Parathyroid adenoma (tissue), 2 donors: ENCODE measurements around the gene PHTF2.

Source experiments
- H2AFZ ChIP-seq: fragments of 300-600 bp; sonication (generic); one replicate; pipeline ENCODE4 v1.7.0; 2017; ENCODE audit warnings: antibody characterized with exemption, mild to moderate bottlenecking
- H3K27ac ChIP-seq: fragments of 300-600 bp; sonication (generic); one replicate; pipeline ENCODE4 v1.7.0; 2017
- H3K27me3 ChIP-seq: fragments of 300-600 bp; sonication (generic); one replicate; pipeline ENCODE4 v1.7.0; 2017; ENCODE audit warnings: low read length; ENCODE audit not compliant: control insufficient read depth, insufficient read depth
- H3K36me3 ChIP-seq: fragments of 300-600 bp; sonication (generic); one replicate; pipeline ENCODE4 v1.7.0; 2017; ENCODE audit warnings: low read length; ENCODE audit not compliant: control insufficient read depth, insufficient read depth
- H3K4me1 ChIP-seq: fragments of 300-600 bp; sonication (generic); one replicate; pipeline ENCODE4 v1.7.0; 2017; ENCODE audit warnings: control low read depth
- H3K4me2 ChIP-seq: fragments of 300-600 bp; sonication (generic); one replicate; pipeline ENCODE4 v1.7.0; 2017; ENCODE audit warnings: low read length
- H3K4me3 ChIP-seq: fragments of 300-600 bp; sonication (generic); one replicate; pipeline ENCODE4 v1.7.0; 2017; ENCODE audit warnings: low read depth, low read length
- H3K79me2 ChIP-seq: fragments of 300-600 bp; sonication (generic); one replicate; pipeline ENCODE4 v1.7.0; 2017; ENCODE audit warnings: control low read depth
- H3K9ac ChIP-seq: fragments of 300-600 bp; sonication (generic); one replicate; pipeline ENCODE4 v1.7.0; 2017; ENCODE audit warnings: mild to moderate bottlenecking
- H3K9me3 ChIP-seq: fragments of 300-600 bp; sonication (generic); one replicate; pipeline ENCODE4 v1.7.0; 2017; ENCODE audit warnings: low read length; ENCODE audit not compliant: control insufficient read depth
- TF ChIP-seq, protein P1 (sequence below): fragments of 300-600 bp; sonication (generic); IDR thresholded peaks from one replicate; pipeline ENCODE4 v1.7.0; 2017; ENCODE audit warnings: antibody characterized with exemption, mild to moderate bottlenecking
- donor health status: primary hyperparathyroidism.

Gene PHTF2

DNA sequence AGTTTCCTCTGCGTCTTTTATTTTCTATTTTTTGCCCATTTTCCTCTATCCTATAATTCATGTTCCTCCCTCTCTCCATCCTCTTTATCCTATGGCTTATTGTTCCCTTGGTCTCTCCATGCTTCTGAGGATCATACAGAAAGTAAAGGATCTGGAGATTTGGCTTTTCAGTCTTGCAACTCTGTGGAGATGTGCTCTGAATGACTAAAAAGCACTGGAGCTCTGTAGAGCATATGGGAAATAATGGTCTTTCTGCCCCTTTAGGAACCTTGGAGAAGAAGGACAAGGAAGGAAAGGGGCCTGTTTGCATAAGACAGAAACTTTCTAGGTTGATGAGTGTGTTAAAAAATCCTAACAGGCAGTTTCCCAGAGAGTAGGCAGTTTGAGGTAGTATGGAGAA is 120.1 kb downstream of the PHTF2 start:
- Histone ChIP-seq H3K4me2 (no peak overlapping the region), H3K4me1 (peaks cover 10% of the 10 kb centered on the region), H3K79me2 (no peaks in the 10 kb centered on the region), H3K4me3 (no peak overlapping the region), H3K27ac (no peak overlapping the region), H3K36me3 (no peaks in the 10 kb centered on the region), H3K9ac (no peak overlapping the region), H2AFZ (no peak overlapping the region), H3K9me3 (no peaks in the 10 kb centered on the region), H3K27me3 (no peaks in the 10 kb centered on the region)
- TF ChIP-seq, protein P1, sequence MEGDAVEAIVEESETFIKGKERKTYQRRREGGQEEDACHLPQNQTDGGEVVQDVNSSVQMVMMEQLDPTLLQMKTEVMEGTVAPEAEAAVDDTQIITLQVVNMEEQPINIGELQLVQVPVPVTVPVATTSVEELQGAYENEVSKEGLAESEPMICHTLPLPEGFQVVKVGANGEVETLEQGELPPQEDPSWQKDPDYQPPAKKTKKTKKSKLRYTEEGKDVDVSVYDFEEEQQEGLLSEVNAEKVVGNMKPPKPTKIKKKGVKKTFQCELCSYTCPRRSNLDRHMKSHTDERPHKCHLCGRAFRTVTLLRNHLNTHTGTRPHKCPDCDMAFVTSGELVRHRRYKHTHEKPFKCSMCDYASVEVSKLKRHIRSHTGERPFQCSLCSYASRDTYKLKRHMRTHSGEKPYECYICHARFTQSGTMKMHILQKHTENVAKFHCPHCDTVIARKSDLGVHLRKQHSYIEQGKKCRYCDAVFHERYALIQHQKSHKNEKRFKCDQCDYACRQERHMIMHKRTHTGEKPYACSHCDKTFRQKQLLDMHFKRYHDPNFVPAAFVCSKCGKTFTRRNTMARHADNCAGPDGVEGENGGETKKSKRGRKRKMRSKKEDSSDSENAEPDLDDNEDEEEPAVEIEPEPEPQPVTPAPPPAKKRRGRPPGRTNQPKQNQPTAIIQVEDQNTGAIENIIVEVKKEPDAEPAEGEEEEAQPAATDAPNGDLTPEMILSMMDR = no peak

DNA sequence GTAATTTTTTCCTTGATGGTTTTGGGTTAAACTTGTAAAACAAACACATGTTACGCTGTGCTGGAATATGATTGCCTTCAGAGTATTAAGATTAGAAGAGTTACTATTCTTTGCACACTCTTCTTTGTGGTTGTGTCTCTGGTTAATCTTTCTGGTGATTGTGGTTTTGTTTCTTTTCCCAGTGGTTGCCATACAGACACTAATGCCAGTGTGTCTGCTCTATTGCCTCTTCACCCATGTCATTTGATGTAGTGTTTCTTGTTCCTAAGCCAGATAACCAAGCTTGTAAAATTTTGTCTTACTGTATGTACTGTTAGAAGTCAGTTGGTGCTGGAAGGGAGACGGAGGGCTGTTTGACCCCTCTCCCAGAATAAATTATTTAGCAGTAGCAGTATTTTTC is 124.8 kb downstream of the PHTF2 start:
- no peak overlapping the region for H3K4me3 ChIP-seq
- H3K4me1 ChIP-seq = no peaks in the 10 kb centered on the region
- no peaks in the 10 kb centered on the region for H3K9me3 ChIP-seq
- no peaks in the 10 kb centered on the region for H3K36me3 ChIP-seq
- H3K27me3 ChIP-seq = no peaks in the 10 kb centered on the region
- H3K27ac ChIP-seq = no peak overlapping the region
- H3K4me2 ChIP-seq = no peak overlapping the region
- TF ChIP-seq, protein P1 = no peak
- H3K9ac ChIP-seq = no peak overlapping the region
- no peaks in the 10 kb centered on the region for H3K79me2 ChIP-seq
- no peak overlapping the region for H2AFZ ChIP-seq

DNA sequence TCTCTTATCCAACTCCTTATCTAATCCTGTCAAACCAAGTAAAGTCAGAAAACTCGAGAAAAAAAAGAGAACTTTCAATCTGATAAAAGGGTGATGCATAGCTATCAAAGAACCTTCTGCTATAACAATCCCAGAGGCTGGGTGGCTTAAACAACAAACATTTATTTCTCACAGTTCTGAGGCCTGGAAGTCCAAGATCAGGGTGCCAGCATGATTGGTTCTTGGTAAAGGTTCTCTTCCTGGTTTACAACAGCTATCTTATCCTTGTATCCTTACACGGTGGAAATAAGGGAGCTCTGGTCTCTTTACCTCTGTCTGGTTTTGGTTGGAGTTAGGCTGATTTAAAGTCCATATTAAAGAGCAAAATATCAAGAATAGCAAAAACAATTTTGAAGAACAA is 131.9 kb downstream of the PHTF2 start:
- H3K9me3 ChIP-seq = no peaks in the 10 kb centered on the region
- TF ChIP-seq, protein P1 = no peak
- no peak overlapping the region for H3K4me3 ChIP-seq
- H3K9ac ChIP-seq = no peak overlapping the region
- H3K27me3 ChIP-seq = no peaks in the 10 kb centered on the region
- no peaks in the 10 kb centered on the region for H3K36me3 ChIP-seq
- no peaks in the 10 kb centered on the region for H3K4me1 ChIP-seq
- H2AFZ ChIP-seq = no peak overlapping the region
- no peak overlapping the region for H3K27ac ChIP-seq
- H3K4me2 ChIP-seq = no peak overlapping the region
- no peaks in the 10 kb centered on the region for H3K79me2 ChIP-seq

DNA sequence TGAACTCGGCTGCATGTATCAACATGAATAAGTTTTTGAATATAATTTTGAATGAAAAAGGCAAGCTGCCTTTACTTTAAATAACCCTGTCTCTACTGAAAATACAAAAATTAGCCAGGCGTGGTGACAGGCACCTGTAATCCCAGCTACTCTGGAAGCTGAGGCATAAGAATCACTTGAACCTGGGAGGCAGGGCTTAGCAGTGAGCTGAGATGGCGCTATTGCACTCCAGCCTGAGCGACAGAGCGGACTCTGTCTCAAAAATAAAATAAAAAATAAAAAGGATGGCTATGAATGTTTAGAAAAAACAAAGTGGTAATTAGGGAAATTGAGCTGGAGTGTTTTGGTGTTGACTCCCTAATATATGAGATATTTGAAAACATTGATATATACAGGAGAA is 133.3 kb downstream of the PHTF2 start:
- no peak overlapping the region for H2AFZ ChIP-seq
- H3K4me1 ChIP-seq = no peaks in the 10 kb centered on the region
- no peak overlapping the region for H3K4me3 ChIP-seq
- H3K79me2 ChIP-seq = no peaks in the 10 kb centered on the region
- no peak overlapping the region for H3K4me2 ChIP-seq
- H3K27ac ChIP-seq = no peak overlapping the region
- H3K9me3 ChIP-seq = no peaks in the 10 kb centered on the region
- TF ChIP-seq, protein P1 = no peak
- H3K36me3 ChIP-seq = no peaks in the 10 kb centered on the region
- H3K27me3 ChIP-seq = no peaks in the 10 kb centered on the region
- H3K9ac ChIP-seq = no peak overlapping the region

DNA sequence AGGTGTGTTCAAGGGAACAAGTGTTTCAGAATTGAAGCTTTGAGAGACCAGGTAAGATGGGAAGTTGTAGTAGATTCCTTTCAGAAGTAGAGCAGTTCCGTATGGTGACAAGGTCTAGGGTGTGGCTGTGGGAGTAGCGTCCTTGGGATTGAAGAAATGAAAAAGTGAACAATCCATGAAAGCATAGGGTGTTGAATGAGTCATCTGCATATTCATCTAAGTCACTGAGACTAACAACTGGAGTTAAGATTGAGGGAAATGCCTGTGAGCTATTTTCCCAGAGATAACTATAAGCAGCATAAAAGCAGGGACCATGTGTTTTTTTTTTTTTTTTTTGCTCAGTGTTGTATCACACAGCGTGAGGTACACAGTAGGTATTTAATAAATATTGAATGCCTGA is 134.8 kb downstream of the PHTF2 start:
- Histone ChIP-seq H3K9me3 (no peaks in the 10 kb centered on the region), H3K4me1 (no peaks in the 10 kb centered on the region), H3K79me2 (no peaks in the 10 kb centered on the region), H3K9ac (no peak overlapping the region), H2AFZ (no peak overlapping the region), H3K4me3 (no peak overlapping the region), H3K27ac (no peak overlapping the region), H3K27me3 (no peaks in the 10 kb centered on the region), H3K4me2 (no peak overlapping the region), H3K36me3 (no peaks in the 10 kb centered on the region)
- TF ChIP-seq, protein P1 = no peak
